ENCODE data around the gene CLPX. TPM values are rescaled to one million over a fixed set of nuclear protein-coding genes. Genes with fewer than 3 reads are reported as not detected.
"Not testable (repeated sequence)": the region's sequence is repeated elsewhere in the genome, so short reads cannot be mapped to it uniquely, and the experiment has no call there.

CLPX gene
- polyA plus RNA-seq (2012; ENCODE audit: missing spikeins) = 28.9 TPM

DNA sequence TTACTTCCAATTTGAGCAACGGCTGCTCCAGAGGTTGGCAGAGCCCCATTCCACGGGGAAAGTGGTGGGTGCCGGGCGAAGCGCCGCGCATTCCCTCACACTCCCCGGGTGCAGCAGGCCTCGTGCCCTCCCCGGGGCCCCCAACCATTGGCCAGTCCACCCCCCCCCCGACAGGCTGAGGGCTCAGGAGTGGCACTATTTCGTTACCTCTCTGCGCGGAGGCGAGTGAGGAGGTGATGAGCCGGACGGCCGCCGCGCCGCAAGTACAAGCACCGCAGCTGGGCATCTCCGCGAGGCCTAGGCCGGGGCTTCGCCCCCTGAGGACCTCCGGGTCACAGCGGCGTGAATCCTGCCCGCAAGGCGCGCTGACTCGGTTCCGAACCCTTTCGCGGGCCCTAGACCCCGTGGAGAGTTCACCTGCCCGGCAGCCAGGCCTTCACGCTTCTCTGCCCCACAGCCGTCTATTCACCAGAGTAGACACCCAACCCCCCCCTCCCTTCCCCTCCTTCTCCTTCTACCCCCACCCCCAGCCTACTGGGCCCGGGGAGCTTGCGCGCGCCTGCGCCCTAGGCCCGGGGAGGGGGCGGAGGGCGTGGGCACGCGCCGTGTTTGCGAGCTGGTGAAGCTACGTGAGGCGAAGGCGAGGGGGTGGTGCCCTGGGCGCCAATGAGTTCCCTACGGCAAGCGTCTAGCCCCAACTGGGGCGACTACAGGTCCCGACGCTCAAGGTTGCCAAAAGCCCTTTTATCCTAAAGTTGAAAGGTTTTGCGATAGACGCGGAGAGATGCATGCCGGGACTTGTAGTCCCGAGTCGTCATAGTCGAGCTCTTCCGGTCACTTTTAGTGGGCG lies at the start of gene CLPX:
Gene CLPX (minus strand): TSS at position 475 of the 850 bp plus-strand sequence. CDS start 189 bp downstream, at position 286.
- FAIRE-seq (peak; percentile 90), DNase-seq (ENCODE audit: insufficient read length) (peak; percentile 82)
- TF ChIP-seq POLR2A (IDR thresholded peaks at IDR 0.05; ENCODE audit: low read depth, low read length) = peak; percentile 86
- TF ChIP-seq POLR2AphosphoS5 (IDR thresholded peaks at IDR 0.05; ENCODE audit: low read depth, low read length) = peak; percentile 91
- peak; percentile 84 for TF ChIP-seq TAF1 (IDR thresholded peaks at IDR 0.05; ENCODE audit: borderline replicate concordance, low read depth, low read length)

- no peak for FAIRE-seq
- no peak for DNase-seq (ENCODE audit: insufficient read length)
Measured at GRCh38 chr15:65233696-65234095, 48.6 kb upstream of the CLPX start.

DNA sequence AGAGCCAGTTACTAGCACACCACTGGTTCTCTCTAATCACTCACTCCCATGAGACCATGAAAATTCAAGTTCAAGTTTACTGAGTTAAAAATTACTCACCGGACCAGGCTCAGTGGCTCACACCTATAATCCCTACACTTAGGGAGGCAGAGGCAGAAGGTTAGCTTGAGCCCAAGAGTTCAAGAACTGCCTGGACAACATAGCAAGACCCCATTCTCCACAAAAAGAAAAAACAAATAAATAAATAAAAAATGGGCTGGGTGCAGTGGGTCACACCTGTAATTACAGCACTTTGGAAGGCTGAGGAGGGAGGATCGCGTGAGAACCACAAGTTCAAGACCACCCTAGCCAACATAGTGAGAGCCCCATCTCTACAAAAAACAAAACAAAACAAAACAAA lies 47.4 kb upstream of the CLPX start:
- DNase-seq (ENCODE audit: insufficient read length) = no peak
- TF ChIP-seq TAF1 (IDR thresholded peaks at IDR 0.05; ENCODE audit: borderline replicate concordance, low read depth, low read length) (no peak), POLR2AphosphoS5 (IDR thresholded peaks at IDR 0.05; ENCODE audit: low read depth, low read length) (no peak), POLR2A (IDR thresholded peaks at IDR 0.05; ENCODE audit: low read depth, low read length) (no peak)
- no peak for FAIRE-seq

More at GRCh38 chr15:65233696-65234095, 48.6 kb upstream of the CLPX start:
- TF ChIP-seq POLR2AphosphoS5 (IDR thresholded peaks at IDR 0.05; ENCODE audit: low read depth, low read length) (no peak), POLR2A (IDR thresholded peaks at IDR 0.05; ENCODE audit: low read depth, low read length) (no peak), TAF1 (IDR thresholded peaks at IDR 0.05; ENCODE audit: borderline replicate concordance, low read depth, low read length) (no peak)

DNA sequence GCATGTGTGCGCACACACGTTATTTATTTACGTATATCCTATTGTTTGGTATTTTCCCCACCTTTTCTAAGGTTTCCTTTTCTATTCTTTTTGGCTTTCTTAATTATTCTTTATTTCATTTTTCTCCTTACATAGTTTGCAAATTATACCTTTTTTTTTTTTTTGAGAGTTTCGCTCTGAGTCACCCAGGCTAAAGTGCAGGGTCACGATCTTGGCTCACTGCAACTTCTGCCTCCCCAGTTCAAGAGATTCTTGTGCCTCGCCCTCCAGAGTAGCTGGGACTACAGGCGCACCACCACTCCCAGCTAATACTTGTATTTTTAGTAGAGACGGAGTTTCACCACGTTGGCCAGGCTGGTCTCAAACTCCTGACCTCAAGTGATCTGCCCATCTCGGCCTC lies 46.2 kb upstream of the CLPX start:
- no peak for TF ChIP-seq POLR2A (IDR thresholded peaks at IDR 0.05; ENCODE audit: low read depth, low read length)
- TF ChIP-seq POLR2AphosphoS5 (IDR thresholded peaks at IDR 0.05; ENCODE audit: low read depth, low read length) = no peak
- no peak for TF ChIP-seq TAF1 (IDR thresholded peaks at IDR 0.05; ENCODE audit: borderline replicate concordance, low read depth, low read length)
- DNase-seq (ENCODE audit: insufficient read length) (no peak), FAIRE-seq (no peak)

- FAIRE-seq; DNase-seq (ENCODE audit: insufficient read length): not testable (repeated sequence)
Measured at GRCh38 chr15:65226901-65227300, 41.8 kb upstream of the CLPX start.

GRCh38 chr15:65226221-65226620 lies 41.1 kb upstream of the CLPX start:
- no peak for TF ChIP-seq POLR2A (IDR thresholded peaks at IDR 0.05; ENCODE audit: low read depth, low read length)
- TF ChIP-seq POLR2AphosphoS5 (IDR thresholded peaks at IDR 0.05; ENCODE audit: low read depth, low read length) = no peak
- DNase-seq (ENCODE audit: insufficient read length) (no peak), FAIRE-seq (no peak)

- no peak for FAIRE-seq
- TF ChIP-seq POLR2A (IDR thresholded peaks at IDR 0.05; ENCODE audit: low read depth, low read length) = no peak
- no peak for TF ChIP-seq POLR2AphosphoS5 (IDR thresholded peaks at IDR 0.05; ENCODE audit: low read depth, low read length)
- no peak for TF ChIP-seq TAF1 (IDR thresholded peaks at IDR 0.05; ENCODE audit: borderline replicate concordance, low read depth, low read length)
- no peak for DNase-seq (ENCODE audit: insufficient read length)
Measured at GRCh38 chr15:65223996-65224395, 38.9 kb upstream of the CLPX start.

DNA sequence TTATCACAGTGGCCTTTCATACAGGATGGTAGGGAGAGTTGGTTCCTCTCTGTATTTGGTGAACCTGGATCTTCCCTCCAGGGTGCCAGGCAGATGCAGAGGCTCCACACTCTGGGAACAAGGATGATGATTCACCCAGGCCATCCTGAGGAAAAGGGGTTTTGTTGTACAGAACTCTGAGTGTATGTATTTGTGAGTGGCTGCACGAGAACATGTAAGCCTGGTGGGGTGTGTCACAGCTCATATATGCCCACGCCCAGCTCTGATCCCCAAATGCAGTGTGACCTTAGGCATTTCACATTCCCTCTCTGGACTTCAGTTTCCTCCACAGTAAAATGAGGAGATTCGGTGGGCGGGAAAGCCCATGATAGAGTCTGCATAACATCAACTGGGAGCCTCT lies 37.7 kb upstream of the CLPX start:
- TF ChIP-seq POLR2AphosphoS5 (IDR thresholded peaks at IDR 0.05; ENCODE audit: low read depth, low read length) (no peak), POLR2A (IDR thresholded peaks at IDR 0.05; ENCODE audit: low read depth, low read length) (no peak), TAF1 (IDR thresholded peaks at IDR 0.05; ENCODE audit: borderline replicate concordance, low read depth, low read length) (no peak)
- FAIRE-seq = no peak

DNA sequence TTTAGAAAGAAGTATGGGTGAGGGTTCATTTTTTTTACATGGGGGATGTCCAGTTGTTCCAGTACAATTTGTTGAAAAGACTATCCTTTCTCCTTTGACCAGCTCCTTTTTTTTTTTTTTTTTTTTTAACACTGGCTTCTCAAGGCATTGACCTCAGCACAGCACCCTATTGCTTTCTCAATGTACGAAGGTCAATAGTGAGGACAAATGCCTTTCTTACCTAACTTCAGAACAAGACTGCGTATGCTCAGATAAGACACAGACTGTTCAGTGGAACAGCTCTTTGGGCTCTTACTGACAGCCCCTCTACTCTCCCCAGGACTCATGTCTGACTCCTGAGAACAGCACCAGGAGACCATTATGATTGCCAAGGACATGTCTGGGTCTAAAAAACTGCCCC lies 36.6 kb upstream of the CLPX start:
- TF ChIP-seq POLR2A (IDR thresholded peaks at IDR 0.05; ENCODE audit: low read depth, low read length) = no peak
- DNase-seq (ENCODE audit: insufficient read length) (no peak), FAIRE-seq (no peak)

More for the DNA sequence above, 37.7 kb upstream of the CLPX start:
- DNase-seq (ENCODE audit: insufficient read length) = no peak

GRCh38 chr15:65219137-65219536 lies 34.0 kb upstream of the CLPX start:
- TF ChIP-seq POLR2AphosphoS5 (IDR thresholded peaks at IDR 0.05; ENCODE audit: low read depth, low read length) (no peak), POLR2A (IDR thresholded peaks at IDR 0.05; ENCODE audit: low read depth, low read length) (no peak), TAF1 (IDR thresholded peaks at IDR 0.05; ENCODE audit: borderline replicate concordance, low read depth, low read length) (no peak)
- FAIRE-seq = no peak
- DNase-seq (ENCODE audit: insufficient read length) = no peak

DNA sequence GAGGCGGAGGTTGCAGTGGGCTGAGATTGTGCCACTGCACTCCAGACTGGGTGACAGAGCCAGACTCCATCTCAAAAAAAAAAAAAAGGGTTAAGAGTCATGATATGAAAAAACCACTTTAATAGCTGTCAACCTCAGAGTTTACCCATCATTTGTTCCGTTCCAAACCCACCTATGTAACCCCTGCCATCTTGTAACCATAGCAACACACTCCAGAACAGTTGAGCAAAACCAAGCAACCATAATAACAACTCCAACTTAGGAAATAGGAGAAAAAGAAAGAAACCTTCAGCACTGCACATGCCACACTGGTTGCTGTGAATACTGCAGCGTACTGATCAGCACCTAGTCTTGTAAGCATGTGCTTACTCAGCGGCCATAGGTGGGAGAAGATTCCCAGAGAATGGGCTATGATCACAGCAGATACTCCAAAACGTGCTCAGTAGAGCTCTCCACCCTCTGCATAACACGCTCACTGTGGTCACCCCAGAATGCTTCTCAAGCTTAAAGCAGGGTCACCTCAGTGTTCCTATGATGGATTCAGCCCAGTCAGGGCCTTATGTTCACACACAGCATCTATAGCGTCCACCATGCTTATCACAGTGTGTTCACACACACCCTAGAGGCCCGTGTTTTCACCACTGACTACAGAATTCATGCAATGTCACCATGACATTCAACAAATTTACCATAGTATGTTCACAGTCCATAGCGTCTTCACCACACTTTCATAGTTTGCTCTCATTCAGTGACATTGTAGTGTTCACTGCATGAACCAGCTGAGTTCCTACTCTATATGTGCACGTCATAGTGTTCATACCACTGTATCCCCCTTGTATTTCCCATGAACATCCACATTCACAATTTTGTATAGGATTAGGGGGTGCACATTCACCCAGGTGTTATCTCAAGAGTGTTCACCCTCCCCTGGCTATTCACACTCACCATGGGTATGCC lies 32.7 kb upstream of the CLPX start:
- TF ChIP-seq TAF1 (IDR thresholded peaks at IDR 0.05; ENCODE audit: borderline replicate concordance, low read depth, low read length) = no peak
- TF ChIP-seq POLR2A (IDR thresholded peaks at IDR 0.05; ENCODE audit: low read depth, low read length) = no peak
- no peak for TF ChIP-seq POLR2AphosphoS5 (IDR thresholded peaks at IDR 0.05; ENCODE audit: low read depth, low read length)
- DNase-seq (ENCODE audit: insufficient read length) (no peak), FAIRE-seq (no peak)

GRCh38 chr15:65215496-65215895 lies 30.4 kb upstream of the CLPX start:
- DNase-seq (ENCODE audit: insufficient read length) (no peak), FAIRE-seq (no peak)
- TF ChIP-seq TAF1 (IDR thresholded peaks at IDR 0.05; ENCODE audit: borderline replicate concordance, low read depth, low read length) (no peak), POLR2A (IDR thresholded peaks at IDR 0.05; ENCODE audit: low read depth, low read length) (no peak), POLR2AphosphoS5 (IDR thresholded peaks at IDR 0.05; ENCODE audit: low read depth, low read length) (no peak)

Data from GM12892 (cell line).